H1 (cell line): ENCODE results near the gene CEP95. TPM values are rescaled to one million over a fixed set of nuclear protein-coding genes. Genes with fewer than 3 reads are reported as not detected.
A peak's percentile ranks its signal among the peaks of the same experiment; 100 is the strongest.

Experiments used
- CTCF ChIA-PET: fragments of 300-600 bp; sonication (Branson Sonifier 250); formaldehyde crosslinking; loops from one replicate; lab custom pipeline; 2021; ENCODE audit not compliant: partially characterized antibody; lab: Charles Lee
- POLR2A ChIA-PET: fragments of 300-600 bp; sonication (Branson Sonifier 250); formaldehyde crosslinking; loops from one replicate; lab custom pipeline; 2021; ENCODE audit warnings: inconsistent platforms; ENCODE audit not compliant: partially characterized antibody; lab: Charles Lee
- DNase-seq, 2 experiments: peaks; one replicate each; pipeline versions ENCODE4 v3.0.0 to v3.0.0-alpha.2; 2010 to 2022; ENCODE audit warnings: low spot score in 2 of 2, low read depth in 1 of 2, mixed read lengths in 1 of 2
- FAIRE-seq: peaks from 2 replicates; lab custom pipeline; 2011; peaks lifted over from hg19 to GRCh38; lab: Jason Lieb, UNC
- H2AFZ ChIP-seq: 2 replicates; pipeline ENCODE4 v1.8.1; 2012; ENCODE audit warnings: low read length, inconsistent platforms
- H2AK5ac ChIP-seq: 2 replicates; pipeline ENCODE4 v1.6.1; 2013; ENCODE audit warnings: low read depth, low read length
- H2BK120ac ChIP-seq: replicated peaks from 2 replicates; pipeline ENCODE3; 2013; ENCODE audit warnings: low read depth, low read length, inconsistent platforms
- H2BK12ac ChIP-seq: 2 replicates; pipeline ENCODE4 v1.6.1; 2013; ENCODE audit warnings: low read depth, low read length
- H2BK15ac ChIP-seq: 2 replicates; pipeline ENCODE4 v1.6.1; 2013; ENCODE audit warnings: low read length
- H2BK20ac ChIP-seq: 2 replicates; pipeline ENCODE4 v1.6.1; 2013; ENCODE audit warnings: low read length
- H2BK5ac ChIP-seq: 2 replicates; pipeline ENCODE4 v1.6.1; 2013; ENCODE audit warnings: low read depth, low read length
- H3K14ac ChIP-seq: 2 replicates; pipeline ENCODE4 v1.6.1; 2013; ENCODE audit warnings: inconsistent platforms; ENCODE audit not compliant: insufficient read length
- H3K18ac ChIP-seq: 2 replicates; pipeline ENCODE4 v1.6.1; 2013; ENCODE audit warnings: low read length; ENCODE audit errors: extremely low read depth
- H3K23ac ChIP-seq: 2 replicates; pipeline ENCODE4 v1.6.1; 2013; ENCODE audit warnings: inconsistent platforms; ENCODE audit not compliant: insufficient read length
- H3K23me2 ChIP-seq: 2 replicates; pipeline ENCODE4 v1.6.1; 2013; ENCODE audit warnings: low read depth, low read length
- H3K27ac ChIP-seq: 2 replicates; pipeline ENCODE4 v1.6.1; 2011; ENCODE audit warnings: low read depth, low read length, inconsistent platforms
- H3K27me3 ChIP-seq, 4 experiments: replicated peaks in 1 of 4; 1 replicate in 1 of 4; 2 replicates in 3 of 4; pipeline versions ENCODE4 v1.6.1 to v1.8.1; 2011 to 2013; ENCODE audit warnings: low read length in 3 of 4, mild to moderate bottlenecking in 3 of 4, inconsistent platforms in 2 of 4, mixed read lengths in 2 of 4, moderate library complexity in 1 of 4; ENCODE audit not compliant: control insufficient read depth in 3 of 4, insufficient read depth in 3 of 4; ENCODE audit errors: extremely low read depth in 1 of 4
- H3K36me3 ChIP-seq, 4 experiments: 2 replicates each; pipeline versions ENCODE4 v1.6.1 to v1.8.1; 2011 to 2013; ENCODE audit warnings: mild to moderate bottlenecking in 4 of 4, low read length in 3 of 4, moderate library complexity in 2 of 4, control low read depth in 1 of 4, inconsistent platforms in 1 of 4; ENCODE audit not compliant: insufficient read depth in 4 of 4, control insufficient read depth in 2 of 4
- H3K4ac ChIP-seq: replicated peaks from 2 replicates; pipeline ENCODE3; 2013; ENCODE audit warnings: low read length, low read depth, mixed read lengths, inconsistent platforms; ENCODE audit not compliant: insufficient read length
- H3K4me1 ChIP-seq, 4 experiments: replicated peaks in 1 of 4; 1 replicate in 1 of 4; 2 replicates in 3 of 4; pipeline versions ENCODE4 v1.6.1 to v1.8.1; 2011 to 2013; ENCODE audit warnings: low read length in 3 of 4, inconsistent platforms in 2 of 4, mixed read lengths in 1 of 4; ENCODE audit not compliant: insufficient read depth in 4 of 4, control insufficient read depth in 3 of 4
- H3K4me2 ChIP-seq, 2 experiments: 2 replicates each; pipeline versions ENCODE4 v1.6.1 to v1.8.1; 2011 to 2013; ENCODE audit warnings: low read depth in 2 of 2, low read length in 2 of 2, control low read depth in 1 of 2, inconsistent platforms in 1 of 2, mild to moderate bottlenecking in 1 of 2; ENCODE audit not compliant: insufficient read depth in 1 of 2
- H3K4me3 ChIP-seq, 4 experiments: fragments of 200-600, 300-600 bp in 1 of 4; sonication (generic), shearing (Covaris generic), sonication (Bioruptor Twin) in 1 of 4; 2 replicates each; pipeline versions ENCODE4 v1.5.1 to v1.8.1; 2011 to 2016; ENCODE audit warnings: low read length in 4 of 4, low read depth in 3 of 4, control low read depth in 2 of 4, inconsistent platforms in 2 of 4, mild to moderate bottlenecking in 2 of 4, mixed read lengths in 1 of 4, moderate library complexity in 1 of 4; ENCODE audit not compliant: insufficient read depth in 2 of 4; ENCODE audit errors: extremely low read depth in 1 of 4
- H3K56ac ChIP-seq: replicated peaks from 2 replicates; pipeline ENCODE3; 2013; ENCODE audit warnings: low read depth, mild to moderate bottlenecking, mixed read lengths, low read length, inconsistent platforms; ENCODE audit not compliant: insufficient read length
- H3K79me1 ChIP-seq: 2 replicates; pipeline ENCODE4 v1.6.1; 2013; ENCODE audit warnings: low read depth, low read length, control low read depth
- H3K79me2 ChIP-seq, 2 experiments: 2 replicates each; pipeline versions ENCODE4 v1.6.1 to v1.8.1; 2012 to 2013; ENCODE audit warnings: low read length in 2 of 2, mild to moderate bottlenecking in 2 of 2, inconsistent platforms in 1 of 2; ENCODE audit not compliant: insufficient read depth in 2 of 2, control insufficient read depth in 1 of 2
- H3K9ac ChIP-seq, 4 experiments: replicated peaks in 1 of 4; 1 replicate in 1 of 4; 2 replicates in 3 of 4; pipeline versions ENCODE4 v1.6.1 to v1.8.1; 2011 to 2013; ENCODE audit warnings: low read depth in 3 of 4, low read length in 3 of 4, control low read depth in 2 of 4, mild to moderate bottlenecking in 2 of 4, moderate library complexity in 2 of 4, inconsistent platforms in 1 of 4; ENCODE audit errors: extremely low read depth in 1 of 4
- H3K9me3 ChIP-seq, 2 experiments: 2 replicates each; pipeline versions ENCODE4 v1.6.1 to v1.8.1; 2012 to 2013; ENCODE audit warnings: mild to moderate bottlenecking in 2 of 2, moderate library complexity in 2 of 2, control low read depth in 1 of 2, inconsistent platforms in 1 of 2, low read depth in 1 of 2, low read length in 1 of 2, mixed read lengths in 1 of 2; ENCODE audit not compliant: insufficient read depth in 2 of 2
- H4K20me1 ChIP-seq, 2 experiments: replicated peaks in 1 of 2; 2 replicates each; pipeline versions ENCODE3 to v1.8.1; 2011 to 2013; ENCODE audit warnings: inconsistent platforms in 2 of 2, low read length in 2 of 2, mild to moderate bottlenecking in 1 of 2; ENCODE audit not compliant: insufficient read depth in 2 of 2, control insufficient read depth in 1 of 2
- H4K5ac ChIP-seq: 2 replicates; pipeline ENCODE4 v1.6.1; 2013; ENCODE audit warnings: low read length, low read depth, mixed read lengths, inconsistent platforms; ENCODE audit not compliant: insufficient read length
- H4K8ac ChIP-seq: 2 replicates; pipeline ENCODE4 v1.8.0; 2013; ENCODE audit warnings: mild to moderate bottlenecking, moderate library complexity, low read length, inconsistent platforms; ENCODE audit not compliant: insufficient read depth; ENCODE audit errors: extremely low read depth
- H4K91ac ChIP-seq: replicated peaks from 2 replicates; pipeline ENCODE3; 2013; ENCODE audit warnings: low read length, mixed read lengths, inconsistent platforms; ENCODE audit not compliant: insufficient read length
- BACH1 ChIP-seq: IDR thresholded peaks from 2 replicates; pipeline ENCODE4 v1.6.1; 2012; ENCODE audit warnings: low read length, improper control_type of control experiment
- BCL11A ChIP-seq, 2 experiments: IDR thresholded peaks; one replicate each; pipeline ENCODE4 v1.6.1; 2011; ENCODE audit warnings: low read depth in 2 of 2, low read length in 2 of 2, mild to moderate bottlenecking in 2 of 2
- HDAC2 ChIP-seq, 2 experiments: fragments of 300-600 bp in 1 of 2; sonication (generic) in 1 of 2; IDR thresholded peaks; 2 replicates each; pipeline ENCODE4 v1.6.1; 2011 to 2012; ENCODE audit warnings: low read depth in 2 of 2, low read length in 2 of 2, mild to moderate bottlenecking in 2 of 2, moderate library complexity in 2 of 2, borderline replicate concordance in 1 of 2, inconsistent platforms in 1 of 2
- RAD21 ChIP-seq, 2 experiments: IDR thresholded peaks in 1 of 2; conservative IDR thresholded peaks in 1 of 2; 2 replicates each; pipeline ENCODE4 v1.6.1; 2011; ENCODE audit warnings: low read depth in 2 of 2, low read length in 2 of 2, improper control_type of control experiment in 1 of 2, inconsistent platforms in 1 of 2, mild to moderate bottlenecking in 1 of 2, moderate library complexity in 1 of 2
- RXRA ChIP-seq: IDR thresholded peaks from 2 replicates; pipeline ENCODE4 v1.6.1; 2011; ENCODE audit warnings: low read depth, mild to moderate bottlenecking, low read length, moderate library complexity; ENCODE audit not compliant: insufficient read depth
- SAP30 ChIP-seq: fragments of 300-600 bp; sonication (generic); IDR thresholded peaks from 2 replicates; pipeline ENCODE4 v1.7.1; 2012; ENCODE audit warnings: low read length, moderate library complexity, mild to moderate bottlenecking, inconsistent platforms; ENCODE audit not compliant: insufficient read depth, insufficient replicate concordance
- SP1 ChIP-seq: IDR thresholded peaks from 2 replicates; pipeline ENCODE4 v1.6.1; 2011; ENCODE audit warnings: low read depth, low read length
- SP4 ChIP-seq: IDR thresholded peaks from 2 replicates; pipeline ENCODE4 v1.6.1; 2012; ENCODE audit warnings: low read length, inconsistent platforms
- SRF ChIP-seq: IDR thresholded peaks from 2 replicates; pipeline ENCODE4 v1.6.1; 2011; ENCODE audit warnings: mild to moderate bottlenecking, low read depth, low read length, moderate library complexity
- TAF1 ChIP-seq: IDR thresholded peaks from 2 replicates; pipeline ENCODE4 v1.6.1; 2011; ENCODE audit warnings: mild to moderate bottlenecking, low read depth, low read length
- TEAD4 ChIP-seq: IDR thresholded peaks from 2 replicates; pipeline ENCODE4 v1.6.1; 2012; ENCODE audit warnings: low read depth, low read length, inconsistent platforms, mixed read lengths
- WGBS, 2 experiments: shearing (Covaris generic) in 1 of 2; methylation state at CpG; one replicate each; pipeline versions ENCODE4 v1.1.6 to v1.1.7; 2013 to 2015; ENCODE audit warnings: low lambda C conversion rate in 2 of 2, mixed read lengths in 2 of 2, inconsistent platforms in 1 of 2, low coverage in 1 of 2, missing lambda C conversion rate in 1 of 2; ENCODE audit not compliant: insufficient replicate concordance in 2 of 2, insufficient coverage in 1 of 2, insufficient read length in 1 of 2; ENCODE audit errors: extremely low coverage in 1 of 2, missing lambda C conversion rate in 1 of 2; 5-methylcytosine and 5-hydroxymethylcytosine counted together
- polyA plus RNA-seq, 7 experiments: library from polyadenylated mRNA; depleted of rRNA in 3 of 7; stranded (reverse) in 5 of 7; unstranded in 2 of 7; fragments of >200 nt in 5 of 7; fragments of 200-250 nt in 2 of 7; gene quantifications; 1 replicate in 5 of 7; 2 replicates in 1 of 7; 4 replicates in 1 of 7; pipeline versions ENCODE4 v1.2.1 to v1.2.3, GENCODE V29; 2011 to 2013; ENCODE audit warnings: missing spikeins in 2 of 7, mixed read lengths in 2 of 7
- total RNA-seq: library from RNA; stranded (reverse); fragmentation: NEBNext Ultra II Directional; extraction: Animal tissue kit (Norgen Biotek cat#: 25700); gene quantifications from 2 replicates; pipeline ENCODE4 v1.2.1, GENCODE V29; 2021
- TF ChIP-seq, protein P1 (sequence below): IDR thresholded peaks from 2 replicates; pipeline ENCODE4 v1.6.1; 2012; ENCODE audit warnings: low read length, inconsistent platforms

The CEP95 gene
- total and polyA plus RNA-seq, 2 of the 8 experiments (the other 6 are each of a cell fraction or from before 2014, with no cell fraction given) = 22.3 to 51.5 TPM

DNA sequence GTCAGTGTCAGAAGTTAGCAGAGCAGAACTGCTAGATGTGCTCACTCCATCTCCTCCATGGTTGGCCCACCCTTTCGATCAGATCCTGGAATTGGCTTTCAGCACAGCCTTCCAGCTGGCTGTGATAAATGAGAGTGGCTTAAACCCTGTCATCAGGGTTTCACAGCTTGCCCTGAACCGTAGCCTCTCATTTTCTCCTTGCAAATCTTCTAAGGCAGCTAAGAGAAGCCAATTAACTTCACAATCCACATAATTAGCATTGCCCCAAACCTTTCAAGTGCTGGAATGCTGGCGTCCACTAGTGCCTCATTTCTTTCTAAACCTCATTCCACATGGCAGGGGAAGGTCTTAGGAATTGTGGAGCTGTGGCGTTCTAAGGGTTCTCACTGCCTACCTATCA is 36.2 kb upstream of the CEP95 start:
- H3K4me2 ChIP-seq = no peak overlapping the region
- H3K4ac ChIP-seq = no peak overlapping the region
- H3K23ac ChIP-seq = no peak overlapping the region
- CTCF ChIA-PET = interaction anchor here (1.0 to 1.9 kb wide), 2 partner anchors 21 to 52 kb away, joined by 3 to 12 read pairs; no protein-coding TSS in a partner anchor
- no peaks in the 10 kb centered on the region for H3K79me1 ChIP-seq
- no peak overlapping the region for H2AK5ac ChIP-seq
- H4K5ac ChIP-seq = no peak overlapping the region
- H3K9ac ChIP-seq = no peak overlapping the region
- TF ChIP-seq TEAD4 = no peak
- no peak for TF ChIP-seq TAF1
- TF ChIP-seq HDAC2 (IDR thresholded peaks at IDR 0.05; ENCODE audit: borderline replicate concordance in 1 of 2, low read depth in 2 of 2, low read length in 2 of 2) = no peak
- TF ChIP-seq, protein P1, sequence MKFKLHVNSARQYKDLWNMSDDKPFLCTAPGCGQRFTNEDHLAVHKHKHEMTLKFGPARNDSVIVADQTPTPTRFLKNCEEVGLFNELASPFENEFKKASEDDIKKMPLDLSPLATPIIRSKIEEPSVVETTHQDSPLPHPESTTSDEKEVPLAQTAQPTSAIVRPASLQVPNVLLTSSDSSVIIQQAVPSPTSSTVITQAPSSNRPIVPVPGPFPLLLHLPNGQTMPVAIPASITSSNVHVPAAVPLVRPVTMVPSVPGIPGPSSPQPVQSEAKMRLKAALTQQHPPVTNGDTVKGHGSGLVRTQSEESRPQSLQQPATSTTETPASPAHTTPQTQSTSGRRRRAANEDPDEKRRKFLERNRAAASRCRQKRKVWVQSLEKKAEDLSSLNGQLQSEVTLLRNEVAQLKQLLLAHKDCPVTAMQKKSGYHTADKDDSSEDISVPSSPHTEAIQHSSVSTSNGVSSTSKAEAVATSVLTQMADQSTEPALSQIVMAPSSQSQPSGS = no peak
- no peak for TF ChIP-seq BCL11A (IDR thresholded peaks at IDR 0.05; ENCODE audit: low read depth in 2 of 2, low read length in 2 of 2)
- TF ChIP-seq SAP30 = no peak
- no peak for TF ChIP-seq BACH1
- no peak for TF ChIP-seq RXRA
- TF ChIP-seq SRF = no peak
- TF ChIP-seq SP4 = no peak
- no peak for TF ChIP-seq RAD21 (IDR thresholded peaks at IDR 0.05 in 1 of 2, conservative IDR thresholded peaks at IDR 0.05 in 1 of 2; ENCODE audit: low read depth in 2 of 2, low read length in 2 of 2)
- TF ChIP-seq SP1 = no peak
- TF ChIP-seq, all 59 proteins: peak for 0
- Histone ChIP-seq H3K18ac (no peak overlapping the region), H4K91ac (no peak overlapping the region), H2BK120ac (no peak overlapping the region), H3K79me2 (no peaks in the 10 kb centered on the region), H4K20me1 (no peaks in the 10 kb centered on the region), H3K56ac (no peak overlapping the region), H3K9me3 (no peaks in the 10 kb centered on the region), H3K4me1 (peaks cover 0 to 5% (median 0%) of the 10 kb centered on the region in 4 experiments; a peak in 3 of 7 replicates), H4K8ac (no peak overlapping the region), H2BK12ac (no peak overlapping the region), H2AFZ (no peak overlapping the region), H3K14ac (no peak overlapping the region), H2BK5ac (no peak overlapping the region), H3K4me3 (no peak overlapping the region), H3K27ac (no peak overlapping the region), H2BK15ac (peak overlapping the region; percentile 9; the same call in 1 of the 2 replicates), H3K36me3 (no peaks in the 10 kb centered on the region), H3K27me3 (no peaks in the 10 kb centered on the region), H3K23me2 (no peaks in the 10 kb centered on the region), H2BK20ac (no peak overlapping the region)
- POLR2A ChIA-PET = interaction anchor here (0.8 to 1.4 kb wide), 2 partner anchors 12 to 13 kb away, joined by 3 read pairs; no protein-coding TSS in a partner anchor
- 67% methylated on average over 4 of the region's 4 CpGs; no CpG with 5 or more reads in 1 of the 2 experiments for WGBS, 2 experiments
- no peak for DNase-seq
- FAIRE-seq = no peak
